Measurements from ENCODE around the gene C4orf50.
"Not testable (repeated sequence)": the region's sequence is repeated elsewhere in the genome, so short reads cannot be mapped to it uniquely, and the experiment has no call there.

The C4orf50 gene

GRCh38 chr4:5968246-5968645, 50.0 kb downstream of the C4orf50 start:
- no peak for DNase-seq (ENCODE audit: low read depth)

GRCh38 chr4:5967783-5968182, 50.4 kb downstream of the C4orf50 start:
- no peak for DNase-seq (ENCODE audit: low read depth)

DNA sequence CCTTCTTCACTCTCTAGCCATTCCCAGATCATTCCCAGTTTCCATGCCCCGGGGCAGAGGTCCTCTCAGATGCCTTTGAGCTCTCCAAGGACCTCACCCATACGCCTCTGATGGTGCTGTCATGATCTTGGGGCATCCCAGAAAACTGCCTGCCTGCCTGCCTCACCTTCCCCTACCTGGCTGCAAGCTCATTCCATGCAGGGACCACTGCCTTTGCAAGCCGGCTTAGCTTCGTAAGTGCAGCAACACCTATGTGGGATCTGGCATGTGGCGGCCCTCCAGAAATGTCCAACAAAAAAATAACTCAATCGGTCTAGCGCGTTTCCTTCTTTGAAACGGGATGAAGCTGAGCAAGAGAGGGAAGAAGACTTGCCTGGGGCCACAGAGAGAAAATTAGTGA, 53.0 kb downstream of the C4orf50 start:
- no peak for DNase-seq (ENCODE audit: low read depth)

GRCh38 chr4:5964030-5964429, 54.2 kb downstream of the C4orf50 start:
- DNase-seq (ENCODE audit: low read depth) = no peak

DNA sequence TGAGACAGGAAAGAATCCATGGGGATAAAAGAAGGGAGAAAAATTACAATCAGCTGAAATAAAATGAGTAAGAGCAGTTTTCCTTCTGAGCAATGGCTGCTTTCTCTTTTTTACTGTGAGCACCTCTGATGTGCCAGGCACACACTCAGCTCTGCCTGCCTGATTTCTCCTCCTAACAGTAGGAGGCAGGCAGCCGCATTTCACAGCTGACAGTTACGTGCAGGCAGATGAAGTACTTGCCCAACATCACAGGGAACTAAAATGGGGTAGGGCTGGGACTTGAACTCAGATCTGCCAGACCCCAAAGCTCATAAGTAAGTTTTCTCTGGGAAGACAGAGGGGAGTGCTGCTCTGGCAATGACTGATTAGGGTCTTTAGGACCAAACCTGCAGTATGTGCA, 54.6 kb downstream of the C4orf50 start:
- DNase-seq (ENCODE audit: low read depth) = no peak

GRCh38 chr4:5962416-5962815, 55.8 kb downstream of the C4orf50 start:
- no peak for DNase-seq (ENCODE audit: low read depth)

DNA sequence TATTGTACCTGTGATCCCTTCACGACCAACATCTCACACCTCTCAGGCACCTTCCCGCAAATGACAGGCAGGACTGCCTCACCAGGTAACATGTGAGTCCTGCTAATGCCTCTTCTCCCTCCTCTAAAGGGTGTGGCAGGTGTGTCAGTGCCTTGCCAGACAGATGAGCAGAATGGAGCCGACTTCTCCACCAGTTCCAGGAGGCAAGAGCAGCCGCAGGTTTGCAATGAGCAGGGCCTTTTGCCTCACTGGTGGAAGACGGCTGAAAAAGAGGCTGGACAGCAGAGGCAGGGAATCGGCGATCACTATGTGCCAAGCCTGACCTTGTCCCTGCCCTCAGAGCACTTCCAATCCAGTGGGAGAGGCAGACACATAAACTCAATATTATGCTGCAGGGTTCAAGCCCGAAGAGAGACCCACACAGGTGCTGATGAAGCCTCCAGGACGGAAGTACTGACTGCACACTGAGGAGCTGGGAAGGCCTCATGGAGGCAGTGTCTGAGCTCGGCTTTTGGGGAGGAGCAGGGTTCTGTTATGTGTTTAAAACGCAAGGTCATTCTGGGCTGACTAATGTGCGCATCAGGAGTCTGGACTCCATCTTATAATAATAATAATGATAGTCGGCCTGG, 57.9 kb downstream of the C4orf50 start:
- DNase-seq (ENCODE audit: low read depth) = no peak

- no peak for DNase-seq (ENCODE audit: low read depth)
Observed at GRCh38 chr4:5959211-5959982, 58.8 kb downstream of the C4orf50 start.

DNA sequence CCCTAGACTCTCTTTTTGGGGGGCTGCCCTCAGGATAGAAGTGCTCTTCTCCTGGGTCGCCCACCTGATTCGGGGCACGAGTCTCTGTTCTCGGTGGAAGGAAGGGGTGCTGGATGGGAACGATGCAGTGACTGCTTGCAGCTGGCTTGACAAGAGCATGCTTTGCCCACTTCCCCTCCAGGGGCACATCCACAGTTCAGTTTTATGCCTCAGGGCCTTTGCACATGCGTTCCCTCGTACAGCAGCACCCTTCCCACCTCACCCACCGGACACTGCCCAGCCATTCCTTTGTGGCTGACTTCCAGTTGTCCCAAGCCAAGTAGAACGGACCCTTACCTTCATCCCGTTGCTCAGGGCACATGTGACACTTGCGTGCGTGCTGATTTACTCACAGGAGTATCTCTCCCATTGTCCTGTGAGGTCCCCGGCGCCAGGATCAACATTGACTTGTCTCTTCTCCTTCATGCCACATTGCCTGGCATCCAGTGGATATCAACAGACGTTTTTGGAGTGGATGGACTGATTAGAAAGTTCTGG, 60.0 kb downstream of the C4orf50 start:
- no peak for DNase-seq (ENCODE audit: low read depth)

DNA sequence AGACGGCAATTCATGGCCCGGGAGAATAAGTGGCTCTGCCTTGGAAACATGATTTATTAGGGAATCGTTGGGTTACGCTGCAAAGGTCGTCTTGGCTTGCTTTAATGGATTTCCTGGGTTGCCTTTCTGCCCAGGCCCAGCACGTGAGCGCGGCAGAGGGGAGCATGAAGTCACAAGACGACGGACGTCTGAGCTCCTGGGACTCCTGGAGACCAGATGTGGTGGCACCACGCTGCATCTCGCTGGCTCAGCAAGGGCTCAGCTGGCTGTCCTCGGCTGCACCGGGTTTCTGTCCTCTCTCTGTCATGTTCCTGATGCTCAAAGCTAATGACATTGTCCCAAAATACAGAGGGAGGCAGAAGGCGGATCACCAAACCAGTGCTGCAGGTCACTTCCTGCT, 61.2 kb downstream of the C4orf50 start:
- no peak for DNase-seq (ENCODE audit: low read depth)

DNA sequence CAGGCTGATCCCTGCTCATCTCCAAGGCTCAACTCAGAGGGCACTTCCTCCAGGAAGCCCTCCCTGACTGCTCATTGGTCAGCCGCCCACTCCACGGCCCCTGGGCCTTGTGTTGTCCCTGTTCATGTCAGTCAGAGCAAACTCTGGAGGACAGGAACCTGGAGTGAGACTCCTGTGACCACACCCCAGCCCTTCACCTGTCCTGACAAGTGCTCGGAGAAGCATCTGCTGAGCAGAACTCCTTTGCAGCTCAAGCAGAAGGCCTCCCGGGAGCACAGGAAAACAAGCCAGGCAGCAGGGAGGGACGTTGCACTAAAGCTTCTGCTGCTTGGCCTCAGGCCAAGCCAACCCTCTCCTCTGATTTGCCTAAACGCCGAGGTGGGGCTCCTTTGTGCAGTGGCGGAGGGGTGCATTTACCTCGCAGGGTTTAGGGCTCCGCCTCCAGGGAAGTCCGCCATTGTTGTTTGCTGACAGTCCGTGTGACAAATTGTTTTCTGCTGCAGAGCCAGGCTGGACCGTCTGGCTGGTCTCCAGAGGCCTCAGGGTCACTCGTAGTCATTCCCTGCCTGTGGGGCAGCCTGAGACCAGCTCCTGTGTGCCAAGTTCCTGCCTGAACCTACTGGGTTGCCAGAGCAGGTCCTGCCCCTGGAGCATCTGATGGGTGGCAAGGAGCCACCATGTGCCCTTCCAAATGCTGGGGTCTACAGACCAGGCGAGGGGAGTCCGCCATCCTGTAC, 61.8 kb downstream of the C4orf50 start:
- no peak for DNase-seq (ENCODE audit: low read depth)

- no peak for DNase-seq (ENCODE audit: low read depth)
Observed at GRCh38 chr4:5955856-5956255, 62.4 kb downstream of the C4orf50 start.

DNA sequence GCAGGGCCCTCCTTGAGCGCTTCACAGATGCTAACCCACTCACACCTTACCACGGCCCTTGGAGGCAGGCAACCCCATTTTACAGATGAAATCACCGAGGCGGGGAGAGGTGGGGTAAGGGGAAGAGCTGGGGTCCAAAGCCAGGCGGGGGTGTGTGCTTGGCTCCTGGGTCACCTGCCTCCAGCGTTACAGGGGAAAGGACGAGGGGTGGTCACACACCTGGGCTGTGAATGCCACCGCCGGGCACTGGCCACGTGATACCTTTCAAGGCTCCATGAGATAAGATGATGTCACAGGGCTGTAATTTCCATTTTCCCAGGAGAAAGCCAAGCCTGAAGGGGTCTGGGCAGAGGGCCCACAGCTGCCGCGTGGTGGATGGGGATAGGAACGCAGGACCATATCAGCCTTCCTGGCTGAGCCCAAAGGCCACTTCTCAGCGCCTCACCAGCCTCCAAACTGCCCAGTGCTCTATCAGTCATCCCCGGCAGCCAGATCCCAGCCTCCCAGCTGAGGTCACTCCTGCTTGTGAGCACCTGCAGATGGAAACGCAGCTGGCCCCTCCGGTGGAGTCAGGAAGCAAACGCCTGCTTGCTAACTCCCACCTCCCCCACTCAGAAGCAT, 62.9 kb downstream of the C4orf50 start:
- DNase-seq (ENCODE audit: low read depth) = no peak

DNA sequence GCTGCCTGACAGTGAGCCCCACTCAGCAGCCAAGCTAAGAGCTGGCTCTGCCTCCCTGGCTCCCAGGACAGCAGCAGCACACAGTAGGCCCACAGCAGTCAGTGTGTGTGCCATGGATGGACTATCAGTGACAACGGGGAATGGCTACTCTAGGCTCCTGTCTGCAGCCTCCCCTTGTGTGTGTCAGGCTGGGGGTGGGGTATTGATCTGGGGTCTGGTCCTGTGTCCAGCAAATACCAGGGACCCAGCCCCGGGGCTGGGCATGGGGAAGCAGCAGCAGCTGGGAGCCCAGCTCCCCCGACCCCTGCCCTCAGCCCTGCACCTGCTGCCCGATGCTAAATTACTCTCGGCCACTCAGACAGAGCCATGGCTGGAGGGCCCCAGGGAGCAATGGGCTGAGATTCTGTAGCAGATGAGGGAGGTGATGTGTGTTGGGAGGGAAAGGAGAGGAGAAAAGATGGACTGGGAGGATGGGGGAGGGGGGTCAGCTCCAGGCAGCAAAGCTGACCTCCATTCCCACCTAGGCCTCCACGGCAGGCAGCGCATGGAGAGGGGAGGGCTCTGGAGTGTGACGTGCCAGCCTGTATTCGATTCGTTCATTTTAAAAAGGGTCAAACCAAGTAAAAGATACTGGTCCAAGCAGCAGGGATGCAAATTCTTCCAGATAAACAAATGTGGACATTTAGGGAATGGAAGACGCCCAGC, 64.0 kb downstream of the C4orf50 start:
- DNase-seq (ENCODE audit: low read depth) = no peak

DNA sequence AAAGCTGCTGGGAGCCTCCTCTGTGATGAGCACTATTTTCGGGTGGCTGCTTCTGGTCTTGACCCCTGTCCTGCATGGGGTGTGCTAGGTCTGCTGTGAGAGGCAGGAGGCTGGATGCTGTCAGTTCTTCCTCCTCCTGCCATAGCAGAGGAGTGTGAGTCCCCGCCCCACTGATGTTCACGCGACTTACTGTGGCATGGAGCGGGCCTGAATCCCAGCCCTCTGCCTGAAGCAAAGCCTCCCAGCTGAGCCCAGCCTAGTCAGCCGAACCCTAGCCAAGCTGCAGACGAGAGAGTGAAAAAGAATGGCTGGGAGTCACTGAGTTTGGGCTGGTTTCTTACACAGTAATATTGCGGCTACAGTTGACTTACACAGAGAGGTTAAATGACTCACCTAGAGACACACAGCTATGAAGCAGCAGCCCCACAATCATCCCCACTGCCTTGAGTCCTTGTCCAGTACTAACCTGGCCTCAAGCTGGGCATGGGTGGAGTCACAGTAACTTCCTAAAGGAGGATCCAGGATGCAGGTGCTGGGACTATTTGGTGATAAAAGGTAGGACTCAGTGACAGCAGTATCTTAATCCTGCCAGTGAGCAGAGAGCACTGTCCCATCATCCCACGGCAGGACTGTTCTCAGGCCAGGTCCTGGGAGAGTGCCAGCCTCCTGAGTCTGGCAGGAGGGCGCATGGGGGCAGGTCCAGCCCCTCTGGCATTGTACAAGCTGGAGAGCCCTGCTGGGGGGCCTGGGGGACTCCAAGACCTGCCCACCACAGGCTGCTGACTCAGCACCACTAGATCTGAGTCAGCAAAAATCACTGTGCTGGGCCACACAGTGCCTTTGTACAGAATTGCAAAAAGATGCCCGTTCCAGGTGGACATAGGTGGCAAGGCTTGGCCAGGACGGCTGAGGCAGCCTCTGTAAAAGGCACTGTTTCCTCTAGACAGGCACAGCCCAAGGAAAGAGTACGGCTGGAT, 65.0 kb downstream of the C4orf50 start:
- no peak for DNase-seq (ENCODE audit: low read depth)

DNA sequence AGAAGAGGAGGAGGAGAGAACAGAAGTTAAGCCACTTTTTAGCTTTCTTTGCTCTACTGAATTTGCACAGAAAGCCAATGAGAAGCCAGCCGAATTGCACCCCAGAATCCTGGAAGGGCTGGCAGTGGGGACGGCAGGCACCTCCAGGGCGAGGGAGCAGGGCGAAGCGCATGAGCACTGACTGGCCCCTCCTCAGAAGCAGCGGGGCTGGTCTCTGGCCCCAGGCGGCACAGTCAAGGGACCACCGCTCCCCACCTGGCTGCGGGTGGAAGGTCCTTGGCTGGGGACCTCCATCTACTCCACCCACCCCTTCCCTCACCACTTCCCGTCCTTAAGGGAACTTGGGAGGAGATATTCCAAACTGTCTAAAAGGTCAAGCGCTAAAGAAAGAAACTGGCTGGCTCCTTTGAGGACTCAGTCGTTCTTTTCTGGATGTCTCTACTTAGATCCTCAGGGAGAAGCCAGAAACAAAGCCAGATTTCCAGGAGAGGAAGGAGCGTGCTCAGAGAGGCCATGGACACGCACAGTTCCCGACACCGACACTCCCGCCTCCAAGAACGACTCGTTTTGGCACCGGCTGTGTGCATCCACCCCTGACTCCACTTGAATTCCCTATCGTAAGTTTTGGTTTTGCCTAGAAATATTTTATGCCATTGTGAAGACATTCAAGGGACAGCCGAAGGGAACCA, 65.8 kb downstream of the C4orf50 start:
- DNase-seq (ENCODE audit: low read depth) = no peak

- DNase-seq (ENCODE audit: low read depth) = not testable (repeated sequence)
Observed at GRCh38 chr4:5946653-5947052, 71.6 kb downstream of the C4orf50 start.

GRCh38 chr4:5945936-5946335, 72.3 kb downstream of the C4orf50 start:
- DNase-seq (ENCODE audit: low read depth) = no peak

- DNase-seq (ENCODE audit: low read depth) = no peak
Observed at GRCh38 chr4:5945171-5945570, 73.1 kb downstream of the C4orf50 start.

- no peak for DNase-seq (ENCODE audit: low read depth)
Observed at GRCh38 chr4:5943561-5943960, 74.7 kb downstream of the C4orf50 start.
